Caco-2 (cell line): Measurements from ENCODE around the gene SEMA3C. TPM values are rescaled to one million over a fixed set of nuclear protein-coding genes. Genes with fewer than 3 reads are reported as not detected.

Experiments
- Bru-seq: library from RNA; stranded (reverse); fragments of 400-500 nt; gene quantifications from one replicate; lab custom pipeline; 2021; lab: Mats Ljungman, UMichigan
- BruChase-seq, 2 experiments: library from RNA; stranded (reverse); fragments of 400-500 nt; gene quantifications; one replicate each; lab custom pipeline; 2021; lab: Mats Ljungman, UMichigan
- BruUV-seq: library from RNA; stranded (reverse); fragments of 400-500 nt; replicated peaks from 2 replicates; lab custom pipeline; 2021; lab: Mats Ljungman, UMichigan
- CTCF ChIA-PET: fragments of 300-600 bp; sonication (Branson Sonifier 250); formaldehyde crosslinking; loops from one replicate; lab custom pipeline; 2022; ENCODE audit warnings: antibody characterized with exemption; lab: Charles Lee
- POLR2A ChIA-PET: fragments of 300-600 bp; sonication (Branson Sonifier 250); formaldehyde crosslinking; loops from one replicate; lab custom pipeline; 2022; ENCODE audit warnings: antibody characterized with exemption; lab: Charles Lee
- DNase-seq, 2 experiments: peaks; one replicate each; pipeline versions ENCODE4 v3.0.0 to v3.0.0-alpha.2; 2020 to 2022
- H3K27me3 ChIP-seq: replicated peaks from 2 replicates; pipeline ENCODE4 v1.6.0; 2011; ENCODE audit warnings: low read length; ENCODE audit not compliant: control insufficient read depth, insufficient read depth
- H3K36me3 ChIP-seq: 2 replicates; pipeline ENCODE4 v1.5.1; 2011; ENCODE audit warnings: low read length; ENCODE audit not compliant: control insufficient read depth, insufficient read depth
- H3K4me1 ChIP-seq: fragments of 250-450 bp; sonication (Bioruptor Pico); 2 replicates; pipeline ENCODE4 v1.5.1; 2020; ENCODE audit warnings: mild to moderate bottlenecking
- H3K4me3 ChIP-seq: 2 replicates; pipeline ENCODE4 v1.5.1; 2011; ENCODE audit warnings: low read depth, mild to moderate bottlenecking, control low read depth, low read length
- H3K9me3 ChIP-seq: fragments of 250-450 bp; sonication (Bioruptor Pico); 2 replicates; pipeline ENCODE4 v1.5.1; 2020; ENCODE audit warnings: mild to moderate bottlenecking, moderate library complexity
- H3K27ac Mint-ChIP-seq: one replicate; pipeline ENCODE4 v1.8.0; 2022; ENCODE audit warnings: mixed read lengths; ENCODE audit not compliant: unreplicated experiment
- H3K27me3 Mint-ChIP-seq: one replicate; pipeline ENCODE4 v1.8.0; 2022; ENCODE audit warnings: mixed read lengths; ENCODE audit not compliant: insufficient read depth, unreplicated experiment
- H3K36me3 Mint-ChIP-seq: one replicate; pipeline ENCODE4 v1.8.0; 2022; ENCODE audit warnings: mild to moderate bottlenecking, mixed read lengths; ENCODE audit not compliant: insufficient read depth, unreplicated experiment
- H3K4me1 Mint-ChIP-seq: one replicate; pipeline ENCODE4 v1.8.0; 2022; ENCODE audit warnings: low read depth, mixed read lengths; ENCODE audit not compliant: unreplicated experiment
- H3K4me3 Mint-ChIP-seq: one replicate; pipeline ENCODE4 v1.8.0; 2022; ENCODE audit warnings: mild to moderate bottlenecking, moderate library complexity, mixed read lengths; ENCODE audit not compliant: unreplicated experiment
- H3K9me3 Mint-ChIP-seq: one replicate; pipeline ENCODE4 v1.8.0; 2022; ENCODE audit warnings: mixed read lengths; ENCODE audit not compliant: unreplicated experiment
- CTCF ChIP-seq, 2 experiments: fragments of 200-600 bp in 1 of 2; IDR thresholded peaks; 1 replicate in 1 of 2; 2 replicates in 1 of 2; pipeline versions ENCODE4 v1.5.1 to v1.8.0; 2011 to 2022; ENCODE audit warnings: antibody characterized with exemption in 1 of 2, control low read depth in 1 of 2, inconsistent platforms in 1 of 2, low read depth in 1 of 2, low read length in 1 of 2, mild to moderate bottlenecking in 1 of 2, moderate library complexity in 1 of 2; ENCODE audit not compliant: insufficient read depth in 1 of 2, severe bottlenecking in 1 of 2, unreplicated experiment in 1 of 2
- intact Hi-C: fragments of 100-400 bp; cut with micrococcal nuclease; formaldehyde crosslinking; loops from one replicate; pipeline ENCODE4 v1.10.0; 2022; ENCODE audit not compliant: unreplicated experiment
- long read RNA-seq: library from polyadenylated mRNA; stranded (forward); transcript quantifications from one replicate; pipeline ENCODE4 v2.0.0, GENCODE V29; 2022
- total RNA-seq: library from RNA; stranded (reverse); gene quantifications from 2 replicates; pipeline ENCODE4 v1.2.3, GENCODE V29; 2022

SEMA3C gene
- total RNA-seq (25.8 and 32.1 TPM in 2 replicates), Bru-seq, nascent RNA (percentile 82 among the genes with signal in this experiment), BruChase-seq, experiment 1, labeled RNA remaining after a 2-hour chase (percentile 75 among the genes with signal in this experiment), BruChase-seq, experiment 2, labeled RNA remaining after a 6-hour chase (percentile 68 among the genes with signal in this experiment)
- long read RNA-seq, full-length matches to known transcripts: 17 of 29 reads
- long read RNA-seq, partial matches to known transcripts: 3 of 29 reads
- long read RNA-seq, other reads (novel, unspliced or antisense): 9 of 29 reads

DNA sequence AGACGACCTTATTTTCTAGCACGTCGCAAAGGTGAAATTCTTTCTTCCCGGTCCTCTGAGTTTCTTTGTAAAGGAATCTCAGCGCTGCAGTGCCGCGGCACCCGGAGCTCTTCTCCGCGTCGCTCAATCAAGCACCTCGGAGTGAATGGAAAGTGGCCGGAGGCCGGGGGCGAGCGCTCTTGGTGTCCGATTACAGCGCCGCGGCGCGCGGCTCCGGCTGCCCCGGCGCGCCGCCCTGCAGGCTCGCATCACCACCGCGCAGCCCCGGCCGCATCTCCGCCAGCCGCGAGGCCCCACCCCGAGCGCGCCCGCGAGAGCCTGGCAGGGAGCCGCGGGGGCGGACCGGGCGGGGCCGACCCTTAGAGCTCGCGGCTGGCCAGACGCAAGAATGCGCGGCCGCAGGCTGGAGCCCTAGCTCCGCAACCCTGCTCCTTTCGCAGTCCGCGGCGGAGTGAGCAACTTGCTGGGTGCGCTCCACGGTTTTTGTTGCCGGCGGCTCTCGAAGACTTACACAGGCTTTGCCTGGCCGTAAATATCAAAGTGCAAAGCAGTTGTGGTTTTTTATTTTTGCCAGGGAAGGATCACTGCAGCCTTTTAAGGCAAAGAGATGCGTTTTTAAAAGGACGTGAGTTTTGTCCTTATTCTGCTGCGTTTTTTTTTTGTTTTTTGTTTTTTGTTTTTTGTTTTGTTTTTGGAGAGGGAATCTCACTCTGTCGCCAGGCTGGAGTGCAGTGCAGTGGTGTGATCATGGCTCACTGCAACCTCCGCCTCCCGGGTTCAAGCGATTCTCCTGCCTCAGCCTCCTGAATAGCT, at the start of gene SEMA3C:
Gene SEMA3C (minus strand): TSS at position 143 of the 813 bp plus-strand sequence. CDS start 2,270 bp downstream, outside the sequence.
- BruUV-seq: TSS peak; percentile 97
- no peaks in the 10 kb centered on the region for H3K27me3 Mint-ChIP-seq
- POLR2A ChIA-PET: interaction anchor here (0.6 to 1.3 kb wide), 7 partner anchors 23 to 560 kb away, joined by 3 to 14 read pairs (median 7); no protein-coding TSS in a partner anchor

DNA sequence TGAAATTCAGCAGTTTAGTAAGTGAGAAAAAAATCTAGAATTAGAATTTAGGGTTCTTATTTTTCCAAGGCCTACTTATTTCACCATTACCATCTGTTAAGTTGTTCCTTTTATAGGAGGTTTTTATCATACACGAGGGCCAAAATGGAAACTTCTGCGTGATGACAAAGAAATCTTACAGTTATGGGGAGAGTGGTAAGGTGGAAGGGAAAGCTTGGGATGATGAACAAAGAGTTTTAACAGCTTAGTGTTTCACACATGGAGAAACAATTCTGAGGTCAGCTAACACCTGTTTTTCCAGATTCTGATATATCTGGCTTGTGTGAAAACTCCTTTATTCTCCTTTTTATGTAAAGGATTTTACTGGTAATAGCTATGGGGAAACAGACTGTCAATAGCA, 49.8 kb upstream of the SEMA3C start:
- Histone ChIP-seq H3K27me3 (no peaks in the 10 kb centered on the region), H3K9me3 (no peaks in the 10 kb centered on the region), H3K4me3 (no peak overlapping the region), H3K4me1 (no peaks in the 10 kb centered on the region), H3K36me3 (no peaks in the 10 kb centered on the region)
- BruUV-seq: no TSS peak
- H3K27ac Mint-ChIP-seq: no peak overlapping the region
- DNase-seq: no peak
- POLR2A ChIA-PET: no interaction called here
- H3K36me3 Mint-ChIP-seq: no peaks in the 10 kb centered on the region
- H3K4me1 Mint-ChIP-seq: no peaks in the 10 kb centered on the region
- CTCF ChIA-PET: interaction anchor here (0.5 kb wide), 1 partner anchor 54 kb away, joined by 6 read pairs; no protein-coding TSS in a partner anchor
- no peak for TF ChIP-seq CTCF (IDR thresholded peaks at IDR 0.05; ENCODE audit: insufficient read depth in 1 of 2, low read depth in 1 of 2, low read length in 1 of 2, severe bottlenecking in 1 of 2, unreplicated experiment in 1 of 2)
- no peaks in the 10 kb centered on the region for H3K9me3 Mint-ChIP-seq
- no peak overlapping the region for H3K4me3 Mint-ChIP-seq
- H3K27me3 Mint-ChIP-seq: no peaks in the 10 kb centered on the region
- intact Hi-C loops: no loop called here

More for the DNA sequence above, at the start of gene SEMA3C:
- peaks cover 14% of the 10 kb centered on the region for H3K4me1 Mint-ChIP-seq
- no peaks in the 10 kb centered on the region for H3K9me3 ChIP-seq
- peak; percentile 92 to 96 for DNase-seq
- no peaks in the 10 kb centered on the region for H3K36me3 ChIP-seq
- intact Hi-C loops: loop anchor here (1.0 kb wide), 2 partner anchors 36 to 220 kb away; no protein-coding TSS in a partner anchor
- H3K4me3 ChIP-seq: peak within 1 kb of the TSS; percentile 80
- peak within 1 kb of the TSS; percentile 83 for H3K4me3 Mint-ChIP-seq
- no peaks in the 10 kb centered on the region for H3K9me3 Mint-ChIP-seq
- TF ChIP-seq CTCF (IDR thresholded peaks at IDR 0.05; ENCODE audit: insufficient read depth in 1 of 2, low read depth in 1 of 2, low read length in 1 of 2, severe bottlenecking in 1 of 2, unreplicated experiment in 1 of 2): no peak
- H3K4me1 ChIP-seq: peaks cover 26% of the 10 kb centered on the region
- H3K27me3 ChIP-seq: no peaks in the 10 kb centered on the region
- H3K36me3 Mint-ChIP-seq: peaks cover 23% of the 10 kb centered on the region
- peak within 1 kb of the TSS; percentile 89 for H3K27ac Mint-ChIP-seq
- CTCF ChIA-PET: interaction anchor here (0.5 to 1.8 kb wide), 14 partner anchors 9 to 551 kb away, joined by 3 to 12 read pairs (median 4); no protein-coding TSS in a partner anchor

DNA sequence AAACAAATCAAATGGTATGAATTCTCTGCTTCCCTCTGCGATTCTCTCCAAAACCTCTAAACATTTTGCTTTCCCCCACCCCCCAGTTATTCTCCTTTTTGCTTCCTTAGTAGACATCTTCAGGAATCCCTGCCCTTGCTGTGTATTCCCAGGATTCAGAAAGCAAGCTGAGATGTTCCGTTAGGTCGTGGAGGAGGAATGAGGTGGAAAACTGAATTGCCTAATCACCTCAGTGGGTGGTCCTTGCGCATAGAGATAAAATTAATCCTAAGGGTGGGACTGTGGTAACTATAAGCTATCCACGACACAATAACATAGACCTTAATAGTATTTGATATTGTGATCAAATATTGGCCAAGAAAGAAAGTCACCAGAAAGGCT, 49.1 kb upstream of the SEMA3C start:
- intact Hi-C loops: no loop called here
- Mint-ChIP-seq H3K9me3 (no peaks in the 10 kb centered on the region), H3K36me3 (no peaks in the 10 kb centered on the region), H3K4me1 (no peaks in the 10 kb centered on the region), H3K27ac (no peak overlapping the region), H3K27me3 (no peaks in the 10 kb centered on the region), H3K4me3 (no peak overlapping the region)
- no peak for TF ChIP-seq CTCF (IDR thresholded peaks at IDR 0.05; ENCODE audit: insufficient read depth in 1 of 2, low read depth in 1 of 2, low read length in 1 of 2, severe bottlenecking in 1 of 2, unreplicated experiment in 1 of 2)
- ChIA-PET POLR2A (no interaction called here), CTCF (no interaction called here)
- Histone ChIP-seq H3K27me3 (no peaks in the 10 kb centered on the region), H3K4me3 (no peak overlapping the region), H3K36me3 (no peaks in the 10 kb centered on the region), H3K9me3 (no peaks in the 10 kb centered on the region), H3K4me1 (no peaks in the 10 kb centered on the region)
- no TSS peak for BruUV-seq
- DNase-seq: no peak
